ENCODE measurements around the gene RNF144A. TPM values are rescaled to one million over a fixed set of nuclear protein-coding genes. Genes with fewer than 3 reads are reported as not detected.

The RNF144A gene
- total RNA-seq, 1 experiment from 2014 or later: 13.0 TPM

- POLR2A ChIA-PET: no interaction called here
- H3K27ac ChIP-seq (ENCODE audit: low read depth, low read length): no peak overlapping the region
- H3K9ac ChIP-seq (ENCODE audit: low read length): no peak overlapping the region
- no peak for DNase-seq (ENCODE audit: low read depth, low spot score)
- RAD21 ChIA-PET (ENCODE audit: low non-redundant PET in 1 of 2, low total read pairs in 2 of 2, uncharacterized antibody in 2 of 2, unreplicated experiment in 2 of 2): no interaction called here
- H3K79me2 ChIP-seq (ENCODE audit: insufficient read depth, low read length): no peaks in the 10 kb centered on the region
- no peaks in the 10 kb centered on the region for H3K9me2 ChIP-seq (ENCODE audit: insufficient read depth)
- H3K4me1 ChIP-seq (ENCODE audit: control insufficient read depth in 1 of 2, insufficient read depth in 2 of 2, low read length in 2 of 2): no peaks in the 10 kb centered on the region
- no peaks in the 10 kb centered on the region for H3K36me3 ChIP-seq (ENCODE audit: control insufficient read depth in 1 of 2, insufficient read depth in 2 of 2, low read length in 2 of 2)
- no peak for TF ChIP-seq SIN3A (IDR thresholded peaks at IDR 0.05; ENCODE audit: low read depth)
- no peak for TF ChIP-seq REST (IDR thresholded peaks at IDR 0.05; ENCODE audit: low read depth)
- no peak for TF ChIP-seq RAD21 (IDR thresholded peaks at IDR 0.05; ENCODE audit: low read depth)
- no peak for TF ChIP-seq TCF7L2 (IDR thresholded peaks at IDR 0.05; ENCODE audit: borderline replicate concordance, extremely low read depth, insufficient read depth, insufficient read length)
- no peaks in the 10 kb centered on the region for H4K20me1 ChIP-seq (ENCODE audit: insufficient read depth)
- H3K4me2 ChIP-seq (ENCODE audit: low read length): no peak overlapping the region
- H3K9me3 ChIP-seq (ENCODE audit: control insufficient read depth in 1 of 2, insufficient read depth in 1 of 2, low read depth in 1 of 2, low read length in 2 of 2): no peaks in the 10 kb centered on the region
- H2AFZ ChIP-seq (ENCODE audit: low read depth, low read length, poor library complexity, severe bottlenecking): no peak overlapping the region
- ATAC-seq: no peak
- CTCF ChIA-PET: no interaction called here
- intact Hi-C loops (cut with micrococcal nuclease): no loop called here
- H3K4me3 ChIP-seq (replicated peaks in 1 of 2; ENCODE audit: low read depth in 1 of 2, low read length in 2 of 2): no peak overlapping the region
- no peaks in the 10 kb centered on the region for H3K27me3 ChIP-seq (ENCODE audit: insufficient read depth, low read length)
- BruUV-seq (replicated peaks): no TSS peak
Measured at GRCh38 chr2:6963727-6964126, 46.5 kb downstream of the RNF144A start.

- RAD21 ChIA-PET (ENCODE audit: low non-redundant PET in 1 of 2, low total read pairs in 2 of 2, uncharacterized antibody in 2 of 2, unreplicated experiment in 2 of 2): no interaction called here
- BruUV-seq (replicated peaks): no TSS peak
- Histone ChIP-seq H3K9me2 (ENCODE audit: insufficient read depth) (no peaks in the 10 kb centered on the region), H3K79me2 (ENCODE audit: insufficient read depth, low read length) (no peaks in the 10 kb centered on the region), H3K4me3 (replicated peaks in 1 of 2; ENCODE audit: low read depth in 1 of 2, low read length in 2 of 2) (no peak overlapping the region), H3K36me3 (ENCODE audit: control insufficient read depth in 1 of 2, insufficient read depth in 2 of 2, low read length in 2 of 2) (no peaks in the 10 kb centered on the region), H3K4me2 (ENCODE audit: low read length) (no peak overlapping the region), H3K27me3 (ENCODE audit: insufficient read depth, low read length) (no peaks in the 10 kb centered on the region), H3K9me3 (ENCODE audit: control insufficient read depth in 1 of 2, insufficient read depth in 1 of 2, low read depth in 1 of 2, low read length in 2 of 2) (no peaks in the 10 kb centered on the region), H3K27ac (ENCODE audit: low read depth, low read length) (no peak overlapping the region), H3K4me1 (ENCODE audit: control insufficient read depth in 1 of 2, insufficient read depth in 2 of 2, low read length in 2 of 2) (no peaks in the 10 kb centered on the region), H3K9ac (ENCODE audit: low read length) (no peak overlapping the region), H2AFZ (ENCODE audit: low read depth, low read length, poor library complexity, severe bottlenecking) (no peak overlapping the region), H4K20me1 (ENCODE audit: insufficient read depth) (no peaks in the 10 kb centered on the region)
- POLR2A ChIA-PET: no interaction called here
- CTCF ChIA-PET: no interaction called here
- intact Hi-C loops (cut with micrococcal nuclease): no loop called here
- ATAC-seq: no peak
- no peak for DNase-seq (ENCODE audit: low read depth, low spot score)
- TF ChIP-seq CEBPB (IDR thresholded peaks at IDR 0.05; ENCODE audit: low read depth) (no peak), ELF1 (IDR thresholded peaks at IDR 0.05; ENCODE audit: borderline replicate concordance, low read depth) (no peak), EGR1 (IDR thresholded peaks at IDR 0.05; ENCODE audit: low read depth) (no peak), RAD21 (IDR thresholded peaks at IDR 0.05; ENCODE audit: low read depth) (no peak), POLR2AphosphoS5 (IDR thresholded peaks at IDR 0.05; ENCODE audit: low read depth, low read length) (no peak), POLR2A (IDR thresholded peaks at IDR 0.05; ENCODE audit: borderline replicate concordance, extremely low read depth, insufficient read depth, insufficient read length) (no peak), REST (IDR thresholded peaks at IDR 0.05; ENCODE audit: low read depth) (no peak), ZNF274 (IDR thresholded peaks at IDR 0.05; ENCODE audit: low read depth, low read length) (no peak), YY1 (IDR thresholded peaks at IDR 0.05; ENCODE audit: extremely low read depth, insufficient replicate concordance, low read depth, low read length) (no peak), CBX3 (IDR thresholded peaks at IDR 0.05; ENCODE audit: low read depth) (no peak), SIN3A (IDR thresholded peaks at IDR 0.05; ENCODE audit: low read depth) (no peak), MAX (IDR thresholded peaks at IDR 0.05) (no peak)
Measured at GRCh38 chr2:6965071-6965795, 48.0 kb downstream of the RNF144A start.

All from HCT116 (cell line).